Activated naive CD4-positive, alpha-beta T cell treated with anti-CD3 and anti-CD28 coated beads for 36 hours (primary cell): ENCODE results near the gene TRPM5. TPM values are rescaled to one million over a fixed set of nuclear protein-coding genes. Genes with fewer than 3 reads are reported as not detected.

Experiments
- CTCF ChIA-PET: fragments of 350-600 bp; sonication (Branson Sonifier 250); formaldehyde crosslinking; loops from one replicate; lab custom pipeline; 2021; ENCODE audit warnings: antibody characterized with exemption; lab: Charles Lee
- DNase-seq: peaks from one replicate; pipeline ENCODE4 v3.0.0-alpha.2; 2020
- H3K27ac Mint-ChIP-seq: one replicate; pipeline ENCODE4 v1.8.0; 2021; ENCODE audit warnings: mild to moderate bottlenecking, mixed read lengths
- H3K27me3 Mint-ChIP-seq: one replicate; pipeline ENCODE4 v1.8.0; 2021; ENCODE audit warnings: low read depth, mixed read lengths
- H3K36me3 Mint-ChIP-seq: one replicate; pipeline ENCODE4 v1.8.0; 2021; ENCODE audit warnings: low read depth, mixed read lengths
- H3K4me1 Mint-ChIP-seq: one replicate; pipeline ENCODE4 v1.8.0; 2021; ENCODE audit warnings: low read depth, mixed read lengths
- H3K4me3 Mint-ChIP-seq: one replicate; pipeline ENCODE4 v1.8.0; 2021; ENCODE audit warnings: mild to moderate bottlenecking, moderate library complexity, mixed read lengths
- H3K9me3 Mint-ChIP-seq: one replicate; pipeline ENCODE4 v1.8.0; 2021; ENCODE audit warnings: mixed read lengths
- intact Hi-C: fragments of 100-400 bp; cut with micrococcal nuclease; formaldehyde crosslinking; loops from one replicate; pipeline ENCODE4 v1.15.1; 2023
- total RNA-seq, 2 experiments: library from RNA; stranded (reverse); gene quantifications; one replicate each; pipeline ENCODE4 v1.2.3, GENCODE V29; 2021

TRPM5 gene
- total RNA-seq, 2 experiments from 2014 or later = not detected

DNA sequence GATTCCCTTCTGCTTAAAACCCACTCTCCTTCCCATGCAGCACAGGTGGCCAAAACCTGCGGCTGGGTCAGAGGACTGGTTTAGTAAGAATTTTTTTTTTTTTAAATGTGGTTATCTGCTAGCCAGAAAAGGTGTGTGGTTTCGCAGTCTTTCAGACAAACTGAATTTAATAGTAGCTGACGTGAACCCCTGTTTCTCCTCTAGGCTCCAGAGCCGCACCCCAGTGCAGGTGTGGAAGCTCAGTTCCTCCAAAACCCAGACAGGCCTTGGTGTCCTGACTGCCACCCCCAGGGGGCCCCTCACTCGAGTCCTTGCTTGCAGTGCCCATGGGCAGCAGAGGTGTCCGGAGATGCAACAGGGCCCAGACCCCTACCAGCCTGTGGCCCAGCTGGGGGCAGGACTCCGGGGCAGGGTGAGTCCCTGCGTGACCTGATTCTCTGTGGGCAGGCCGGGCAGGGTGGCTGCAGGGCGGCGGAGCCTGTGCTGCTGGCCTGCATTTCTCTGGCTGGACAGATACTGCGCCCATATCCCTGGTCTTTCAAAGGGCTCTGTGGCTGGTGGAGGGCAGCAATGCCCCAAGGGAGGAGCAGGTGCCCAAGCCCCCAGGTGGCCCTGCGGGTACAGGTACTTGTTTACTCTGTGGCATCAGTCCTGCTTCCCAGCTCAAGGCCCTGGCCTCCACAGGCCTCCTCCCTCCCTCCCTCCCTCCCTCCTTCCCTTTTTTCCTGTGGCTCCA lies 15.7 kb upstream of the TRPM5 start:
- no peaks in the 10 kb centered on the region for H3K36me3 Mint-ChIP-seq
- no peaks in the 10 kb centered on the region for H3K27me3 Mint-ChIP-seq
- no peaks in the 10 kb centered on the region for H3K9me3 Mint-ChIP-seq
- DNase-seq = no peak
- no peak overlapping the region for H3K27ac Mint-ChIP-seq
- H3K4me3 Mint-ChIP-seq = no peak overlapping the region
- peaks cover 29% of the 10 kb centered on the region for H3K4me1 Mint-ChIP-seq
- intact Hi-C loops = no loop called here
- CTCF ChIA-PET = interaction anchor here (0.8 kb wide), 1 partner anchor 73 kb away, joined by 3 read pairs; no protein-coding TSS in a partner anchor

DNA sequence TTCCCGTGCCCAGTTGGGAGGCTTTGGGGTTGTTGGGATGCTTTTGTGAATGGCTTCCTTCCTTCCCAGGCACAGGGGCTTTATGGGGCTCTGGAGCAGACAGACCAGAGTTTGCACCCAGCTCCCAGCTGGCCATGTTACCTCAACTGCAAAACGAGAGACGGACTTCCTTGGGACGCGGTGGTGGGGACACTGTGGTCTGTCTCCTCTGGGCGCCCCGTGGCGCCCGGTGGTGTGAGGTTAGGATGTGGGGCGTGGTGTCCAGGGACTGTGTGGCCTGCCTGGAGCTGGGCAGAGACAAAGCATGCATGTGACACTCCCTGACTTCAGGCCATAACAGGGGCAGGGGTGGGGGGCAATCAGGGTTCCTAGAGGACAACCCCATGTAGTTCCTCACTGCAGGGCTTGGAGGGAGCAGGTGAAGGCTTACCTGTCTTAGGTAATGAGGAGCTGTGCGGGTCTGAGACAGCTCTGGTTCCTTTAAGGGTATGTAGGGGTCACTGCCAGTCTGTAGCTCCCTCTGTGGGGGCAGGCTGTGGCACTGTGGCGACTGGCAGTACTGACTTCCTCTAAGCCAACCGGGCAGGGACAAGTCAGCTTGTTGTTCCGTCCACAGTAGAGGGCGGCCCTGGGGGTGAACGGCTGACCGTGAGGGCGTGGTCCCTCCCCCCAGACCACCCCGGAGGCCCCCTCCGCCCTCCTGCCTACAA lies 14.9 kb upstream of the TRPM5 start:
- H3K4me1 Mint-ChIP-seq = peaks cover 24% of the 10 kb centered on the region
- no peaks in the 10 kb centered on the region for H3K9me3 Mint-ChIP-seq
- intact Hi-C loops = no loop called here
- no peak overlapping the region for H3K27ac Mint-ChIP-seq
- DNase-seq = no peak
- CTCF ChIA-PET = interaction anchor here (0.8 kb wide), 1 partner anchor 73 kb away, joined by 3 read pairs; no protein-coding TSS in a partner anchor
- no peak overlapping the region for H3K4me3 Mint-ChIP-seq
- no peaks in the 10 kb centered on the region for H3K36me3 Mint-ChIP-seq
- no peaks in the 10 kb centered on the region for H3K27me3 Mint-ChIP-seq

DNA sequence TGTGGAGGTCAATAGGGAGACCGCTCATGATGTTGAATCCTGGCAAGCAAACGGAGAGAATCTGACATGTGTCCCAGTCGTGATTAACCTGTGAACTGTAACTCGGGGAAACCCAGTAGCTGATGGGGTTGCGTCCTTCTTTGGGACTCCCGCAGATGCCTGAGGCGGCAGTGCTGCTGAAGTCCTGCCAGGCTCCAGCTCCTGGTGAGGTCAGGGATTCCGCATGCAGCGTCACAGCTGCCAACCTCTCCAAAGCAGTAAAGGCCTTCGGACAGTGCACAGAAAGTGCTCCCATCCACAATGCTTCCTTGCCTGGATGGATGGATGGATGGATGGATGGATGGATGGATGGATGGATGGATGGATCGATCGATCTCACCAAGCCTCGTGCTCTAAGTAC lies 14.0 kb upstream of the TRPM5 start:
- Mint-ChIP-seq H3K36me3 (no peaks in the 10 kb centered on the region), H3K4me1 (peaks cover 22% of the 10 kb centered on the region), H3K27ac (no peak overlapping the region), H3K9me3 (no peaks in the 10 kb centered on the region), H3K27me3 (no peaks in the 10 kb centered on the region), H3K4me3 (no peak overlapping the region)
- CTCF ChIA-PET = no interaction called here
- intact Hi-C loops = no loop called here
- DNase-seq = no peak

- intact Hi-C loops = no loop called here
- no peaks in the 10 kb centered on the region for H3K4me1 Mint-ChIP-seq
- no peaks in the 10 kb centered on the region for H3K9me3 Mint-ChIP-seq
Observed at GRCh38 chr11:2453436-2453835, 9.1 kb upstream of the TRPM5 start.

DNA sequence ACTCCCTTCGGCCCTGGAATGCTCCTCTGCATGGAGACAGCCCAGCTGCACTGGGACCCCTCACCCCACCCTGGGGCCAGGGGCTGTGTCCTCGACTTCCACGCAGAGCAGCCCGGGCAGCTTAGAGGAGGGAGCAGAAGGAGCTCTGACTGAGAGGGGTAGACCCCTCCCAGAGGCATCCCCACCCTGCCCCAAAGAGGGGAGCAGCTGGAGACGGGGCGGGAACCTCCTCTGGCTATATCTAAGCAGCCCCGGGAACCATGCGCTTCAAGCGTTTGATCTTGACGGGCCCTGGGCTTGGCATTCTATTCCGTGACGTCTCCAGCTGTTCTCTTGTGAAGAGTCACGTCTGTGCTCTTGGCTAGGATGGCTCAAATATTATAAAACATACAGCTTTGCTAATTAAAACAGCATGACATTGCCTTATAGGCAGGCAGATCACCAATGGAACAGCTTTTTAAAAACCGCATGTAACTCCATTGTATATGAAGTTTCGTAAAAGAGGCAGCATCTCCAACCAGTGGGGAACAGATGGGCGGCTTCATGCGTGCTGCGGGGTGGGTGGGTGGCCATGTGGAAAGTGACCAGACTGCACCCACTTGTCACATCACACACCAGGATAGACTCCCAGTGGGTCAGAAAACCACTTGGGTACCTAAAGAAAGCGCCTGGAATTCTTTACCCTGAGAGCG lies 8.2 kb upstream of the TRPM5 start:
- Mint-ChIP-seq H3K9me3 (no peaks in the 10 kb centered on the region), H3K27me3 (no peaks in the 10 kb centered on the region), H3K27ac (no peak overlapping the region), H3K36me3 (no peaks in the 10 kb centered on the region), H3K4me1 (peaks cover 4% of the 10 kb centered on the region), H3K4me3 (no peak overlapping the region)
- no peak for DNase-seq
- intact Hi-C loops = no loop called here
- CTCF ChIA-PET = interaction anchor here (0.6 to 0.9 kb wide), 2 partner anchors 79 to 213 kb away, joined by 3 to 4 read pairs; no protein-coding TSS in a partner anchor

More at GRCh38 chr11:2453436-2453835, 9.1 kb upstream of the TRPM5 start:
- Mint-ChIP-seq H3K4me3 (no peak overlapping the region), H3K36me3 (no peaks in the 10 kb centered on the region), H3K27ac (no peak overlapping the region), H3K27me3 (no peaks in the 10 kb centered on the region)
- DNase-seq = no peak
- CTCF ChIA-PET = no interaction called here

DNA sequence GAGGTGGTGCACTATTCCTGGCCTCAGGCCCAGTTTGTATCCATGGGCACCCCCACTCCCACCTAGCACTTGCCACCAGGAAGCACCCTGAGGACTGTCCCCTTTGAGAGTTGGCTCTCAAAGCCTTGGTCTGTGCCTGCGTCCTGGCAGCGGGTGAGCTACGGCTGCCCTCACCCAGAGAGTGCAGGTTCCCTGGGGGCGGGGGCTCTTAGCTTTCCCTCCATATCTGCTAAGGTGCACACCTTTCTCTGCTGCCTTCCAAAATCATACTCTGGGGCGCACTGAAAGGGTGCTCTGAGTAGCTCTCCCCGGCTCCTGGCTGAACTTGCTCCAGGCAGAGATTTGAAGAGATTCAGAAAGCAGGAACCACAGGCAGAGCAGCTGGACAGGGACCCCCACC lies 7.6 kb upstream of the TRPM5 start:
- Mint-ChIP-seq H3K36me3 (no peaks in the 10 kb centered on the region), H3K4me3 (no peak overlapping the region), H3K27ac (no peak overlapping the region), H3K4me1 (peaks cover 10% of the 10 kb centered on the region), H3K27me3 (no peaks in the 10 kb centered on the region), H3K9me3 (no peaks in the 10 kb centered on the region)
- no peak for DNase-seq
- CTCF ChIA-PET = interaction anchor here (0.9 kb wide), 1 partner anchor 80 kb away, joined by 4 read pairs; no protein-coding TSS in a partner anchor
- intact Hi-C loops = no loop called here

DNA sequence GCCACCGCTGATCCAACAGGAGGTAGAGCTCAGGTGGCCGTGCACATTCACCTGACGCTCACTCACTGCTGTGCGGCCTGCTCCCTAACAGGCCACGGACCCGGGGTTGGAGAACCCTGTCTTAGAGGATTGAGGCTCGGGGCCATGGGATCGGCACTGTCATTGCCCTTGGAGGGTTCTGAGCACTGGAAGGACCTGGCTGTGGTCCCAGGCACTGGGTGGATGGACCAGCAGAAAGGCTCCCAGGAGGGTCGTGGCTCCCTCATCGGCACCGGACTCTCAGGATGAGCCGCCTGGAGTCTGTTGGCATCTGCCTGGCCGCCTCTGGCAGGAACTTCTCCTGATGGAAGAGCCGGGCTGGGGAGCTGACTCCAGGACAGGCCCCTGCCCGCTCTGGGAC lies 7.0 kb upstream of the TRPM5 start:
- intact Hi-C loops = no loop called here
- H3K4me3 Mint-ChIP-seq = no peak overlapping the region
- peaks cover 13% of the 10 kb centered on the region for H3K4me1 Mint-ChIP-seq
- H3K27ac Mint-ChIP-seq = no peak overlapping the region
- no peaks in the 10 kb centered on the region for H3K9me3 Mint-ChIP-seq
- no peaks in the 10 kb centered on the region for H3K36me3 Mint-ChIP-seq
- H3K27me3 Mint-ChIP-seq = no peaks in the 10 kb centered on the region
- CTCF ChIA-PET = interaction anchor here (0.9 kb wide), 1 partner anchor 80 kb away, joined by 4 read pairs; no protein-coding TSS in a partner anchor
- DNase-seq = no peak

GRCh38 chr11:2450321-2451041 lies 6.2 kb upstream of the TRPM5 start:
- Mint-ChIP-seq H3K36me3 (no peaks in the 10 kb centered on the region), H3K4me1 (peaks cover 13% of the 10 kb centered on the region), H3K4me3 (no peak overlapping the region), H3K27ac (no peak overlapping the region), H3K9me3 (no peaks in the 10 kb centered on the region), H3K27me3 (no peaks in the 10 kb centered on the region)
- CTCF ChIA-PET = interaction anchor here (1.0 kb wide), 1 partner anchor 83 kb away, joined by 4 read pairs; no protein-coding TSS in a partner anchor
- no peak for DNase-seq
- intact Hi-C loops = no loop called here

- H3K9me3 Mint-ChIP-seq = no peaks in the 10 kb centered on the region
- DNase-seq = no peak
- H3K36me3 Mint-ChIP-seq = no peaks in the 10 kb centered on the region
- no peak overlapping the region for H3K27ac Mint-ChIP-seq
- H3K4me3 Mint-ChIP-seq = no peak overlapping the region
- peaks cover 15% of the 10 kb centered on the region for H3K4me1 Mint-ChIP-seq
- CTCF ChIA-PET = interaction anchor here (1.0 kb wide), 1 partner anchor 84 kb away, joined by 4 read pairs; no protein-coding TSS in a partner anchor
- no peaks in the 10 kb centered on the region for H3K27me3 Mint-ChIP-seq
- intact Hi-C loops = loop anchor here (5.0 to 10.0 kb wide), 2 partner anchors 78 to 245 kb away; partner anchors contain the start of gene KCNQ1OT1
Observed at GRCh38 chr11:2449548-2450320, 5.4 kb upstream of the TRPM5 start.

DNA sequence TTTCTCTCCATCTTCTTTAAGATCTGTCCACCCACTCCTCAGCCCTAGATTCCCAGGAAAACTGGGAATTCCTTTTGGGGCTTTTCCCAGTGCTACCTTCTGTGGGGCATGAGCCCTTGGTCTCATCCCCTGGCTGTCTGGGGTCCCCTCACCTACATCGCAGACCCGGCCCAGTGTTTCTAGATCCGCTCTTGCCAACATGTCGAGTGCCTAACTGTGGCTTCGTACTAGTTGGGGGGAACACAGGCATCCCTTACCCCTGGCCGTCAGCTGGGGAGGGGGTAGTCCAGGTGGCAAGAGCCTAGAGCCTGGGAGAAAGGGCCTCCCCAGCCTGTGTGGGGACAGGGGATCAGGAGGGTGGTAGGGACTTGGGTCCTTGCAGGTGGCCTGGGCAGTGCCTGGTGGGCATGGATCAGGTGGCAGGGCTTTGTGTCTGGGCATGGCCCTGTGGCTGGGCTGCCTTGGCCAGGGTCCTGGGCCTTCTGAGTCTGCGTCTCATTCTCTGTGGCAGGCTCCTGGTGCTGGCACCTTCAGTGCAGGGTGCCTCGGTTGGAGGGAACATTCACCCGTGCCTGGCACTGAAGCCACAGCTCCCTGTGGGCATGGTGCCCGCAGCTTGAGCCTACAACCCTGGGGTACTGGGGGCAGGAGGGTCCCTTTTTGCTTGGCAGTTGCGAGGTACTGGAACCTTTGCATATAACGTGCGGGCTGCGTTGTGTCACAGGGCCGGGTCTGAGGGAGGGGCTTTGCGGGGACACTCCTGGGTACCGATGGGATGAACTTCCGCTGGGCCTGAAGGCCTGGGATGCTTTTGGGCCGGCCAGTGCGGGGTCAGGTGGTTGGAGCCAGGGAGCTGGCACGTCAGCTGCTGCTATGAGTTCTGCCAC lies 4.6 kb upstream of the TRPM5 start:
- Mint-ChIP-seq H3K36me3 (no peaks in the 10 kb centered on the region), H3K4me1 (peaks cover 15% of the 10 kb centered on the region), H3K9me3 (no peaks in the 10 kb centered on the region), H3K27me3 (no peaks in the 10 kb centered on the region), H3K27ac (no peak overlapping the region), H3K4me3 (no peak overlapping the region)
- CTCF ChIA-PET = interaction anchor here (1.0 kb wide), 1 partner anchor 84 kb away, joined by 4 read pairs; no protein-coding TSS in a partner anchor
- intact Hi-C loops = loop anchor here (5.0 to 10.0 kb wide), 2 partner anchors 78 to 246 kb away; partner anchors contain the start of gene KCNQ1OT1
- no peak for DNase-seq
